K562 (cell line): Measurements from ENCODE around the gene TUBB6. TPM values are rescaled to one million over a fixed set of nuclear protein-coding genes. Genes with fewer than 3 reads are reported as not detected.

Experiments
- IRF2 ChIP-seq: sonication (generic); formaldehyde crosslinking; IDR thresholded peaks from 2 replicates; pipeline ENCODE4 v1.8.1; 2022; ENCODE audit warnings: mild to moderate bottlenecking, missing genetic modification reagents
- JUND ChIP-seq, 2 experiments: IDR thresholded peaks; 2 replicates in 1 of 2; 3 replicates in 1 of 2; pipeline ENCODE4 v1.6.1; 2011; ENCODE audit warnings: borderline replicate concordance in 2 of 2, low read depth in 2 of 2, low read length in 2 of 2, improper control_type of control experiment in 1 of 2, missing biosample characterization in 1 of 2, missing genetic modification characterization in 1 of 2, missing genetic modification reagents in 1 of 2
- MEF2A ChIP-seq: IDR thresholded peaks from 2 replicates; pipeline ENCODE4 v1.6.1; 2011; ENCODE audit warnings: low read depth, mild to moderate bottlenecking, low read length, moderate library complexity; ENCODE audit not compliant: control insufficient read depth
- NFIX ChIP-seq: fragments of 250-450 bp; sonication (Bioruptor Pico); IDR thresholded peaks from 2 replicates; pipeline ENCODE4 v1.4.0; 2020; ENCODE audit warnings: low read depth, mild to moderate bottlenecking, moderate library complexity
- SAP30 ChIP-seq: fragments of 200-600 bp; sonication (generic); IDR thresholded peaks from 2 replicates; pipeline ENCODE4 v1.6.1; 2012; ENCODE audit warnings: borderline replicate concordance, low read depth, mild to moderate bottlenecking, moderate library complexity, low read length, control low read depth, inconsistent platforms; ENCODE audit not compliant: insufficient read depth, poor library complexity, severe bottlenecking
- SOX6 ChIP-seq: fragments of 450-650 bp; IDR thresholded peaks from 2 replicates; pipeline ENCODE4 v1.6.1; 2014; ENCODE audit warnings: mild to moderate bottlenecking
- TAF15 ChIP-seq: fragments of 200-400 bp; formaldehyde crosslinking; IDR thresholded peaks from 2 replicates; pipeline ENCODE4 v1.6.1; 2017; ENCODE audit warnings: mild to moderate bottlenecking, low read depth, low read length, moderate library complexity
- YY1 ChIP-seq, 3 experiments: IDR thresholded peaks; 2 replicates each; pipeline ENCODE4 v1.6.1; 2011; ENCODE audit warnings: low read length in 2 of 3, mild to moderate bottlenecking in 2 of 3, moderate library complexity in 2 of 3, borderline replicate concordance in 1 of 3, control low read depth in 1 of 3, low read depth in 1 of 3; ENCODE audit not compliant: insufficient read depth in 3 of 3, insufficient replicate concordance in 2 of 3, control insufficient read depth in 1 of 3, insufficient read length in 1 of 3; ENCODE audit errors: extremely low read depth in 1 of 3
- polyA plus RNA-seq, 8 experiments: library from polyadenylated mRNA; depleted of rRNA in 4 of 8; stranded (reverse) in 5 of 8; unstranded in 3 of 8; fragments of >200 nt; fragmentation: Nextera tagmentation in 2 of 8; fragmentation: Illumina TruSeq in 1 of 8; extraction: Ambion mirVana in 2 of 8; extraction: Trizol in 1 of 8; gene quantifications; 2 replicates each; pipeline versions ENCODE4 v1.2.1 to v1.2.3, GENCODE V29; 2011 to 2014; ENCODE audit warnings: inconsistent platforms in 1 of 8, missing spikeins in 1 of 8
- total RNA-seq, 7 experiments: library from RNA; depleted of rRNA in 6 of 7; stranded (reverse); fragments of >200 nt in 6 of 7; fragmentation: Illumina TruSeq in 2 of 7; extraction: Trizol in 2 of 7; gene quantifications; 2 replicates each; pipeline versions ENCODE4 v1.2.1 to v1.2.3, GENCODE V29; 2011 to 2021; ENCODE audit warnings: low replicate concordance in 1 of 7
- TF ChIP-seq, protein P1 (sequence below): fragments of 250-450 bp; sonication (Bioruptor Pico); IDR thresholded peaks from 2 replicates; pipeline ENCODE4 v1.8.0; 2021; ENCODE audit warnings: mild to moderate bottlenecking, moderate library complexity
- TF ChIP-seq, protein P2 (sequence below): fragments of 250-450 bp; sonication (Bioruptor Pico); IDR thresholded peaks from 2 replicates; pipeline ENCODE4 v1.5.0; 2022; ENCODE audit warnings: mild to moderate bottlenecking
- TF ChIP-seq, protein P3 (sequence below): fragments of 200-400 bp; formaldehyde crosslinking; IDR thresholded peaks from 2 replicates; pipeline ENCODE4 v1.6.1; 2017; ENCODE audit warnings: mild to moderate bottlenecking, low read depth, low read length, moderate library complexity
- TF ChIP-seq, protein P4 (sequence below): IDR thresholded peaks from 2 replicates; pipeline ENCODE4 v1.6.1; 2011; ENCODE audit not compliant: insufficient read length; ENCODE audit errors: extremely low read depth
- TF ChIP-seq, protein P5 (sequence below), 2 experiments: fragments of 450-650 bp; IDR thresholded peaks; 2 replicates each; pipeline ENCODE4 v1.6.1; 2018; ENCODE audit warnings: mild to moderate bottlenecking in 2 of 2, low read depth in 1 of 2; ENCODE audit not compliant: partially characterized antibody in 2 of 2

Gene TUBB6
- total and polyA plus RNA-seq, 9 of the 15 experiments (the other 6 are each of a cell fraction or from before 2014, with no cell fraction given), result 43.9 to 404 (median 81.1) TPM

DNA sequence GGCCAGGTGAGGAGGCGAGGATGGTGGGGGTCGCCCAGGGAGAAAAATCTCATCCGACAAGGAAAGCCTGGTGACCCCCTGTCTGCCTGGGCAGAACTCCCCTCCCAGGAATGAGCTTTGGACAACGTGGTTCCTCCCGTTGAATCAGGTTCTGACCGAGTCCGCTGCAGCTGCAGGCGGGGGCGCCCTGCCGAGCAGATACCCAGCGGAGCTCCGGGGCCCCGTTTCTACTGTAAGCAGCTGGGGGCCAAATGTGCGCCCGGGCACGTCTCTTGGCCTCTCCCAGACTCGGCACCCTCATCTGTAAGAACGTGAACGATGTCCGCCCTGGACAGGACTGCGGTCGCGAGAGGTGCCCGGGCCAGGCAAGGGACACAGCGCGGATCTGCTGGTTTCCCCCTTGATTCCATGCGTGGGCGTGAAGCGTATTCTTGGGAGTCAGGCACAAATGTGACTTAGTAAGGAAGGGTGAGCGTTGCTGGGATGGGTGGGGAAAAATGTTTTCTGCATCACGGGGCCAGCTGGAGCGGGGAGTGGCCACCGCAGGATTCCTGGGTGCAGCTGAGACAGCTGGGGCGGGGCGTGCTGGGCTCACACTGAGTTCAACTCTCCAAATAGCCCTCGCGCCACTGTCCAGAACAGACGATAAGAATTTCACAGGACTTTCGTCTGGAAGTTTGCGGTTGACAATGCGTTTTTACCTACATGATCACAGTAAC is 20.2 kb upstream of the TUBB6 start (continued):
- TF ChIP-seq MEF2A (0 out of 2 replicates have a peak, but pooled peaks have one; percentile 13), SAP30 (peak; percentile 65), TAF15 (no peak), IRF2 (CRISPR knock-in tag) (no peak), NFIX (no peak), SOX6 (no peak), YY1 (IDR thresholded peaks at IDR 0.05; ENCODE audit: borderline replicate concordance in 1 of 3, control insufficient read depth in 1 of 3, extremely low read depth in 1 of 3, insufficient read depth in 3 of 3, insufficient read length in 1 of 3, insufficient replicate concordance in 2 of 3, low read depth in 1 of 3, low read length in 2 of 3) (no peak), JUND (IDR thresholded peaks at IDR 0.05; ENCODE audit: borderline replicate concordance, low read depth, low read length) (no peak), JUND (tag; IDR thresholded peaks at IDR 0.05; ENCODE audit: borderline replicate concordance, low read depth, low read length) (no peak)
- TF ChIP-seq, protein P1, sequence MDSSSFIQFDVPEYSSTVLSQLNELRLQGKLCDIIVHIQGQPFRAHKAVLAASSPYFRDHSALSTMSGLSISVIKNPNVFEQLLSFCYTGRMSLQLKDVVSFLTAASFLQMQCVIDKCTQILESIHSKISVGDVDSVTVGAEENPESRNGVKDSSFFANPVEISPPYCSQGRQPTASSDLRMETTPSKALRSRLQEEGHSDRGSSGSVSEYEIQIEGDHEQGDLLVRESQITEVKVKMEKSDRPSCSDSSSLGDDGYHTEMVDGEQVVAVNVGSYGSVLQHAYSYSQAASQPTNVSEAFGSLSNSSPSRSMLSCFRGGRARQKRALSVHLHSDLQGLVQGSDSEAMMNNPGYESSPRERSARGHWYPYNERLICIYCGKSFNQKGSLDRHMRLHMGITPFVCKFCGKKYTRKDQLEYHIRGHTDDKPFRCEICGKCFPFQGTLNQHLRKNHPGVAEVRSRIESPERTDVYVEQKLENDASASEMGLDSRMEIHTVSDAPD (CRISPR knock-in tag), result no peak
- TF ChIP-seq, protein P2, sequence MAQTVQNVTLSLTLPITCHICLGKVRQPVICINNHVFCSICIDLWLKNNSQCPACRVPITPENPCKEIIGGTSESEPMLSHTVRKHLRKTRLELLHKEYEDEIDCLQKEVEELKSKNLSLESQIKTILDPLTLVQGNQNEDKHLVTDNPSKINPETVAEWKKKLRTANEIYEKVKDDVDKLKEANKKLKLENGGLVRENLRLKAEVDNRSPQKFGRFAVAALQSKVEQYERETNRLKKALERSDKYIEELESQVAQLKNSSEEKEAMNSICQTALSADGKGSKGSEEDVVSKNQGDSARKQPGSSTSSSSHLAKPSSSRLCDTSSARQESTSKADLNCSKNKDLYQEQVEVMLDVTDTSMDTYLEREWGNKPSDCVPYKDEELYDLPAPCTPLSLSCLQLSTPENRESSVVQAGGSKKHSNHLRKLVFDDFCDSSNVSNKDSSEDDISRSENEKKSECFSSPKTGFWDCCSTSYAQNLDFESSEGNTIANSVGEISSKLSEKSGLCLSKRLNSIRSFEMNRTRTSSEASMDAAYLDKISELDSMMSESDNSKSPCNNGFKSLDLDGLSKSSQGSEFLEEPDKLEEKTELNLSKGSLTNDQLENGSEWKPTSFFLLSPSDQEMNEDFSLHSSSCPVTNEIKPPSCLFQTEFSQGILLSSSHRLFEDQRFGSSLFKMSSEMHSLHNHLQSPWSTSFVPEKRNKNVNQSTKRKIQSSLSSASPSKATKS (CRISPR knock-in tag), result no peak
- TF ChIP-seq, protein P3, sequence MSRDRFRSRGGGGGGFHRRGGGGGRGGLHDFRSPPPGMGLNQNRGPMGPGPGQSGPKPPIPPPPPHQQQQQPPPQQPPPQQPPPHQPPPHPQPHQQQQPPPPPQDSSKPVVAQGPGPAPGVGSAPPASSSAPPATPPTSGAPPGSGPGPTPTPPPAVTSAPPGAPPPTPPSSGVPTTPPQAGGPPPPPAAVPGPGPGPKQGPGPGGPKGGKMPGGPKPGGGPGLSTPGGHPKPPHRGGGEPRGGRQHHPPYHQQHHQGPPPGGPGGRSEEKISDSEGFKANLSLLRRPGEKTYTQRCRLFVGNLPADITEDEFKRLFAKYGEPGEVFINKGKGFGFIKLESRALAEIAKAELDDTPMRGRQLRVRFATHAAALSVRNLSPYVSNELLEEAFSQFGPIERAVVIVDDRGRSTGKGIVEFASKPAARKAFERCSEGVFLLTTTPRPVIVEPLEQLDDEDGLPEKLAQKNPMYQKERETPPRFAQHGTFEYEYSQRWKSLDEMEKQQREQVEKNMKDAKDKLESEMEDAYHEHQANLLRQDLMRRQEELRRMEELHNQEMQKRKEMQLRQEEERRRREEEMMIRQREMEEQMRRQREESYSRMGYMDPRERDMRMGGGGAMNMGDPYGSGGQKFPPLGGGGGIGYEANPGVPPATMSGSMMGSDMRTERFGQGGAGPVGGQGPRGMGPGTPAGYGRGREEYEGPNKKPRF, result no peak
- TF ChIP-seq, protein P4, sequence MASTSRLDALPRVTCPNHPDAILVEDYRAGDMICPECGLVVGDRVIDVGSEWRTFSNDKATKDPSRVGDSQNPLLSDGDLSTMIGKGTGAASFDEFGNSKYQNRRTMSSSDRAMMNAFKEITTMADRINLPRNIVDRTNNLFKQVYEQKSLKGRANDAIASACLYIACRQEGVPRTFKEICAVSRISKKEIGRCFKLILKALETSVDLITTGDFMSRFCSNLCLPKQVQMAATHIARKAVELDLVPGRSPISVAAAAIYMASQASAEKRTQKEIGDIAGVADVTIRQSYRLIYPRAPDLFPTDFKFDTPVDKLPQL, result no peak
- TF ChIP-seq, protein P5, sequence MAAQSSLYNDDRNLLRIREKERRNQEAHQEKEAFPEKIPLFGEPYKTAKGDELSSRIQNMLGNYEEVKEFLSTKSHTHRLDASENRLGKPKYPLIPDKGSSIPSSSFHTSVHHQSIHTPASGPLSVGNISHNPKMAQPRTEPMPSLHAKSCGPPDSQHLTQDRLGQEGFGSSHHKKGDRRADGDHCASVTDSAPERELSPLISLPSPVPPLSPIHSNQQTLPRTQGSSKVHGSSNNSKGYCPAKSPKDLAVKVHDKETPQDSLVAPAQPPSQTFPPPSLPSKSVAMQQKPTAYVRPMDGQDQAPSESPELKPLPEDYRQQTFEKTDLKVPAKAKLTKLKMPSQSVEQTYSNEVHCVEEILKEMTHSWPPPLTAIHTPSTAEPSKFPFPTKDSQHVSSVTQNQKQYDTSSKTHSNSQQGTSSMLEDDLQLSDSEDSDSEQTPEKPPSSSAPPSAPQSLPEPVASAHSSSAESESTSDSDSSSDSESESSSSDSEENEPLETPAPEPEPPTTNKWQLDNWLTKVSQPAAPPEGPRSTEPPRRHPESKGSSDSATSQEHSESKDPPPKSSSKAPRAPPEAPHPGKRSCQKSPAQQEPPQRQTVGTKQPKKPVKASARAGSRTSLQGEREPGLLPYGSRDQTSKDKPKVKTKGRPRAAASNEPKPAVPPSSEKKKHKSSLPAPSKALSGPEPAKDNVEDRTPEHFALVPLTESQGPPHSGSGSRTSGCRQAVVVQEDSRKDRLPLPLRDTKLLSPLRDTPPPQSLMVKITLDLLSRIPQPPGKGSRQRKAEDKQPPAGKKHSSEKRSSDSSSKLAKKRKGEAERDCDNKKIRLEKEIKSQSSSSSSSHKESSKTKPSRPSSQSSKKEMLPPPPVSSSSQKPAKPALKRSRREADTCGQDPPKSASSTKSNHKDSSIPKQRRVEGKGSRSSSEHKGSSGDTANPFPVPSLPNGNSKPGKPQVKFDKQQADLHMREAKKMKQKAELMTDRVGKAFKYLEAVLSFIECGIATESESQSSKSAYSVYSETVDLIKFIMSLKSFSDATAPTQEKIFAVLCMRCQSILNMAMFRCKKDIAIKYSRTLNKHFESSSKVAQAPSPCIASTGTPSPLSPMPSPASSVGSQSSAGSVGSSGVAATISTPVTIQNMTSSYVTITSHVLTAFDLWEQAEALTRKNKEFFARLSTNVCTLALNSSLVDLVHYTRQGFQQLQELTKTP (IDR thresholded peaks at IDR 0.05; ENCODE audit: low read depth in 1 of 2, partially characterized antibody in 2 of 2), result no peak
